Common myeloid progenitor, CD34-positive (primary cell): ENCODE data around the gene KLF17. TPM values are rescaled to one million over a fixed set of nuclear protein-coding genes. Genes with fewer than 3 reads are reported as not detected.
A peak's percentile ranks its signal among the peaks of the same experiment; 100 is the strongest.

Experiments used
- CTCF ChIA-PET: fragments of 350-600 bp; sonication (Branson Sonifier 250); formaldehyde crosslinking; loops from one replicate; lab custom pipeline; 2021; ENCODE audit warnings: antibody characterized with exemption; lab: Charles Lee
- POLR2A ChIA-PET: fragments of 350-600 bp; sonication (Branson Sonifier 250); formaldehyde crosslinking; loops from one replicate; lab custom pipeline; 2021; ENCODE audit warnings: antibody characterized with exemption; lab: Charles Lee
- DNase-seq, 3 donors: peaks; one replicate each; pipeline versions ENCODE4 v3.0.0 to v3.0.0-alpha.2; 2013
- H3K27ac ChIP-seq, 2 experiments: 1 replicate in 1 of 2; 2 replicates in 1 of 2; pipeline ENCODE4 v1.7.0; 2013; ENCODE audit warnings: inconsistent platforms in 2 of 2, low read length in 2 of 2, mild to moderate bottlenecking in 2 of 2, low read depth in 1 of 2, moderate library complexity in 1 of 2; ENCODE audit not compliant: severe bottlenecking in 2 of 2, insufficient read depth in 1 of 2, poor library complexity in 1 of 2
- H3K27me3 ChIP-seq, 5 experiments: replicated peaks in 2 of 5; 1 replicate in 3 of 5; 2 replicates in 2 of 5; pipeline versions ENCODE4 v1.6.1 to v1.7.0; 2013; ENCODE audit warnings: low read length in 4 of 5, mild to moderate bottlenecking in 2 of 5, moderate library complexity in 2 of 5, inconsistent platforms in 1 of 5; ENCODE audit not compliant: insufficient read depth in 5 of 5, control insufficient read depth in 4 of 5
- H3K36me3 ChIP-seq, 4 experiments: 1 replicate in 2 of 4; 2 replicates in 2 of 4; pipeline versions ENCODE4 v1.6.1 to v1.7.0; 2013; ENCODE audit warnings: low read length in 3 of 4, control low read depth in 1 of 4, mild to moderate bottlenecking in 1 of 4; ENCODE audit not compliant: control insufficient read depth in 4 of 4, insufficient read depth in 4 of 4
- H3K4me1 ChIP-seq, 4 experiments: 1 replicate in 3 of 4; 2 replicates in 1 of 4; pipeline versions ENCODE4 v1.6.1 to v1.7.1; 2013; ENCODE audit warnings: low read length in 3 of 4, mild to moderate bottlenecking in 3 of 4, control low read depth in 1 of 4, inconsistent platforms in 1 of 4, moderate library complexity in 1 of 4; ENCODE audit not compliant: control insufficient read depth in 4 of 4, insufficient read depth in 4 of 4; ENCODE audit errors: control extremely low read depth in 1 of 4
- H3K4me3 ChIP-seq, 7 experiments: 1 replicate in 4 of 7; 2 replicates in 3 of 7; pipeline versions ENCODE4 v1.5.1 to v1.7.0; 2013; ENCODE audit warnings: mild to moderate bottlenecking in 7 of 7, low read length in 6 of 7, moderate library complexity in 6 of 7, inconsistent platforms in 2 of 7, low read depth in 2 of 7, control low read depth in 1 of 7; ENCODE audit not compliant: insufficient read depth in 4 of 7, control insufficient read depth in 1 of 7; ENCODE audit errors: extremely low read depth in 1 of 7
- H3K9me3 ChIP-seq, 5 experiments: 1 replicate in 4 of 5; 2 replicates in 1 of 5; pipeline versions ENCODE4 v1.6.1 to v1.7.1; 2013; ENCODE audit warnings: low read length in 4 of 5, mild to moderate bottlenecking in 2 of 5, inconsistent platforms in 1 of 5, low read depth in 1 of 5, moderate library complexity in 1 of 5; ENCODE audit not compliant: control insufficient read depth in 4 of 5, insufficient read depth in 2 of 5; ENCODE audit errors: control extremely low read depth in 1 of 5
- WGBS: methylation state at CpG from one replicate; pipeline ENCODE4 v1.1.5; 2013; ENCODE audit not compliant: insufficient coverage; 5-methylcytosine and 5-hydroxymethylcytosine counted together
- polyA plus RNA-seq: library from polyadenylated mRNA; unstranded; fragments of 120-200 nt; gene quantifications from one replicate; pipeline ENCODE4 v1.2.1, GENCODE V29; 2013

The KLF17 gene, protein sequence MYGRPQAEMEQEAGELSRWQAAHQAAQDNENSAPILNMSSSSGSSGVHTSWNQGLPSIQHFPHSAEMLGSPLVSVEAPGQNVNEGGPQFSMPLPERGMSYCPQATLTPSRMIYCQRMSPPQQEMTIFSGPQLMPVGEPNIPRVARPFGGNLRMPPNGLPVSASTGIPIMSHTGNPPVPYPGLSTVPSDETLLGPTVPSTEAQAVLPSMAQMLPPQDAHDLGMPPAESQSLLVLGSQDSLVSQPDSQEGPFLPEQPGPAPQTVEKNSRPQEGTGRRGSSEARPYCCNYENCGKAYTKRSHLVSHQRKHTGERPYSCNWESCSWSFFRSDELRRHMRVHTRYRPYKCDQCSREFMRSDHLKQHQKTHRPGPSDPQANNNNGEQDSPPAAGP
- polyA plus RNA-seq = 0.04 TPM

DNA sequence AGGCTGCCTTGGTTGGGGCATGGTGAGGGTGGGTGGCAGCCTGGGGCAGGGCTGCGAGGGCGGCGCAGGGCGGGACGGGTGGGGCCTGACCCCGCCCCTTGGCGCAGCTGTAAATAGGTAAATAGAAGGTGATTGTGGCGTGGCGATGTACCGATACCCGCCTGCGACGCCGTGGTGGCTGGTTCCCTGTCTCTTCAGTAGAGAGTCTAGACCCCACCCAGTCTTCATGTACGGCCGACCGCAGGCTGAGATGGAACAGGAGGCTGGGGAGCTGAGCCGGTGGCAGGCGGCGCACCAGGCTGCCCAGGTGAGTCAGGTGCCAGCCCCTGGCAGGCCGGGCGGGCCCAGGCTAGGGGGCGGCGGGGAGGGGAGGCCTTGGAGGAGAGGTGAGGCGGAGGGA lies at the start of gene KLF17:
Gene KLF17, plus strand, starts transcription at position 140 of the 400 bp plus-strand sequence. Its CDS starts 87 bp downstream, at position 227.
- no peaks in the 10 kb centered on the region for H3K36me3 ChIP-seq
- H3K9me3 ChIP-seq = no peaks in the 10 kb centered on the region
- H3K4me3 ChIP-seq = no peak within 1 kb of the TSS
- H3K27ac ChIP-seq = no peak within 1 kb of the TSS
- DNase-seq = no peak
- peaks cover 0 to 2% (median 0%) of the 10 kb centered on the region in 4 experiments for H3K4me1 ChIP-seq
- 98% methylated on average over 17 of the region's 25 CpGs for WGBS
- no peaks in the 10 kb centered on the region for H3K27me3 ChIP-seq
- ChIA-PET CTCF (no interaction called here), POLR2A (no interaction called here)

DNA sequence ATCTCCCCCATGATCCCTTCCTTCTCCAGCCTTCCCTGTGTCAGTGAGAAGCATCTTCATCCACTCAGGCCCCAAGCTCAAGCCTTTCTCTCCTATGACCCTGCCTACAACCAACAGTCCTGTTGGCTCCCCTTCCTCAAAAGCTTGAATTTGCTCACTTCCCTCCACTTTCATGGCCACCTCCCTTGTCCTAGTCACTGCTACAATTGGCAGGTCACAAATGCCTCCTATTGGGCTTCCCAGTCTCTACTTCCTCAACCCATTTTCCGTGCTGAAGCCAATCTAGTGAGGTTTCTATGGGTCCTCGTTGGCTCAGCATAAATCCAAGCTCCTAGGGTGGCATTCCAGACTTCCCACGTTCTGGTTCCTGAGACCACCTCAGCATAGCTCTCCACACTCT lies 47.2 kb upstream of the KLF17 start:
- Histone ChIP-seq H3K27me3 (no peaks in the 10 kb centered on the region), H3K9me3 (peaks cover 0 to 2% (median 0%) of the 10 kb centered on the region in 5 experiments), H3K4me1 (peaks cover 11 to 51% (median 33%) of the 10 kb centered on the region in 4 experiments), H3K27ac (no peak overlapping the region), H3K36me3 (no peaks in the 10 kb centered on the region), H3K4me3 (no peak overlapping the region)
- no peak for DNase-seq
- CTCF ChIA-PET = interaction anchor here (0.7 to 1.2 kb wide), 2 partner anchors 35 to 67 kb away, joined by 3 read pairs; no protein-coding TSS in a partner anchor
- POLR2A ChIA-PET = no interaction called here
- WGBS = 100% methylated on average over 3 of the region's 3 CpGs

DNA sequence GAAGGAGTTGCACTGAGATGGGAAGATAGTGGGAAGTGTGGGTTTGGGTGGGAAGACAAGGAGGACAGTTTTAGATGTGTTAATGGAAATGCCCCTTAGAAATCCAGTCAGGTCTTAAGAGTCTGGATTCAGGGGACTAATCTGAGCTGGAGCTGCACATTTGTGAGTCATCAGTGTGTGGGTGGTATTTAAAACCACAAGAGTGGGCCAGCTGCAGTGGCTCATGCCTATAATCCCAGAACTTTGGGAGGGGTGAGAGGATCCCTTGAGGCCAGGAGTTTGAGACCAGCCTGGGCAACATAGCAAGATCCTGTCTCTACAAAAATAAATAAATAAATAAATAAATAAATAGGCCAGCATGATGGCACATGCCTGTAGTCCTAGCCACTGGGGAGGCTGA lies 46.4 kb upstream of the KLF17 start:
- DNase-seq = peak; percentile 46 to 86 (median 78)
- H3K9me3 ChIP-seq = peaks cover 0 to 2% (median 0%) of the 10 kb centered on the region in 5 experiments
- peaks cover 9 to 48% (median 33%) of the 10 kb centered on the region in 4 experiments for H3K4me1 ChIP-seq
- ChIA-PET POLR2A (no interaction called here), CTCF (interaction anchor here (1.2 to 1.8 kb wide), 2 partner anchors 17 to 35 kb away, joined by 3 to 5 read pairs; no protein-coding TSS in a partner anchor)
- H3K27ac ChIP-seq = no peak overlapping the region
- no peaks in the 10 kb centered on the region for H3K27me3 ChIP-seq
- H3K36me3 ChIP-seq = no peaks in the 10 kb centered on the region
- no peak overlapping the region for H3K4me3 ChIP-seq

DNA sequence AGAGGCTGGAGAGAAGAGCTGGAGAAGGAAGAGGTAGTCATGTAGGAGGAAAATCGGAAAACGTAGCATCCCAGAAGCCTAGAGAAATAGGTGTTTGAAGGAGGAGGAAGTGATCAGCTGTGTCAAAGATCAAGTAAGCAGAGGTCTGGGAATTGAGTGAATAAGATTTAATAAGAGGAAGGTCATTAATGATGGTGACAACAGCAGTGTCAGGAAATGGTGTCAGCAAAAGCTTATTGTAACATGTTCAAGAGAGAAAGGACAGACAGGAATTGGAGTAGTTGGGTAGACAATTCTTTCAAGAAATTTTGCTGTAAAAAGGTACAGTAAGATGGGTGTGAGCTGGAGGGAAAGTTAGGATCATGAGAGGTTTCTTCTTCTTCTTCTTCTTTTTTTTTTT lies 45.8 kb upstream of the KLF17 start:
- Histone ChIP-seq H3K4me1 (peaks cover 3 to 42% (median 28%) of the 10 kb centered on the region in 4 experiments), H3K36me3 (no peaks in the 10 kb centered on the region), H3K4me3 (no peak overlapping the region), H3K27ac (no peak overlapping the region), H3K27me3 (no peaks in the 10 kb centered on the region), H3K9me3 (peaks cover 0 to 2% (median 0%) of the 10 kb centered on the region in 5 experiments)
- CTCF ChIA-PET = interaction anchor here (0.6 to 1.8 kb wide), 3 partner anchors 16 to 68 kb away, joined by 3 to 5 read pairs (median 3); no protein-coding TSS in a partner anchor
- DNase-seq = peak in 2 of 3 donors; percentile 21 to 40
- POLR2A ChIA-PET = no interaction called here
- WGBS = 92% methylated on average over 2 of the region's 2 CpGs

DNA sequence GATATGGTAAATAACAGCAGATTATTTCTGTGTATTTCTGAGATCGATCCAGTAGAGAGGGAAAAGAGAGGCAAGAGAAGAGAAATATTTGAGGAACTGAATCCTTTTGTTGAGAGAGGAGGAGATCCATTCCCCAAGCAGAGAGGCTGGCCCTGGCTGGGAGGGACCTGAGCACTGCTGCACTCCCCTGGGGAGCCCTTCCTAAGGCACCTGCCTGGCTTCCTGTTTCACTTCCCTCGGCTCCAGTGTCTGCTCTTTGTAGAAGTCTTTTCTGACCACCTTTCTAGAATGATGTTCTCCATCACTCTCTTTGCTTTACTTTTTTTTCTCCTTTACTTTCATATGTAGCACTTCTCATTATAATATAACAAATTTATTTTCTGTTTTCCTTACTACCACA lies 45.1 kb upstream of the KLF17 start:
- Histone ChIP-seq H3K9me3 (peaks cover 0 to 2% (median 0%) of the 10 kb centered on the region in 5 experiments), H3K27ac (no peak overlapping the region), H3K4me3 (no peak overlapping the region), H3K27me3 (no peaks in the 10 kb centered on the region), H3K4me1 (peaks cover 0 to 40% (median 21%) of the 10 kb centered on the region in 4 experiments), H3K36me3 (no peaks in the 10 kb centered on the region)
- POLR2A ChIA-PET = no interaction called here
- CTCF ChIA-PET = interaction anchor here (1.8 kb wide), 1 partner anchor 15 kb away, joined by 5 read pairs; no protein-coding TSS in a partner anchor
- 29% methylated on average over 2 of the region's 2 CpGs for WGBS
- DNase-seq = peak in 1 of 3 donors; percentile 8

DNA sequence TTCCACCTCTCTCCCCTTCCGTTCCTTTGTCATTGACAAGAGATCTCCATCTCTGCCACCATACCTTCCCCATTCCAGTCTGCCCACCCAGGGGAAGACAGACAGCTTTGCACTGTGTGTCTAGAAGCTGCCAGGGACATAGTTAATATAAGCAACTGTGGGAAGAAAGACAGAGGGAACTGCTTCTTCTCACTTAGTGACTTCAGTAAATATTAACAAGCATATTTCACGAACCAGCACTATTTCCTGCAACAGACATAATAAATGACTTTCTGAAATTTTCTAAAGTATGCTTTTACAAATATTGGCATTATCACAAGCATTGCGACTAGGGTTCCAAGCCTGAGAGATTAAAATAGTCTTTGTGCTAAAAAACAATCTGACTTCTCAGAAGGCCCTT lies 44.2 kb upstream of the KLF17 start:
- CTCF ChIA-PET = interaction anchor here (1.1 kb wide), 1 partner anchor 10 kb away, joined by 3 read pairs; no protein-coding TSS in a partner anchor
- H3K36me3 ChIP-seq = no peaks in the 10 kb centered on the region
- 71% methylated on average over 1 of the region's 3 CpGs for WGBS

DNA sequence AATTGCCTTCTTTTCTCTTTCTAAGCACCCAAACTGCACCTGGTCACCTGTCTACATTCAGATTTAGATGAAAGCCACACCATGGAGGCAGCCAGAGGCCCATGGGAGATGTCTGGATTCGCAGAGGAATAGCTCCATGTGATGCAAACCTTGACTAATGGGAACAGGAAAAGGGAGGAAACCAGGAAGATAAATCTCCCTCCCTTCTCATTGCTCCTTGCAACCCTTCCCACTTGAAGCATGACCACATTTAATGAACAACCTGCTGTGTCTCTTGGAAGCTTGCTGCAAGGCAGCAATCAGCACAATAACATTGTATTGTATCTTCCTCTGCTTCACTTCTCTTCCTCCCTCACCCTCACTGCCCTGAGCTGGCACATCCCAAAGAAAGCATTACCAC lies 42.6 kb upstream of the KLF17 start:
- Histone ChIP-seq H3K27ac (no peak overlapping the region), H3K36me3 (no peaks in the 10 kb centered on the region), H3K4me3 (no peak overlapping the region), H3K9me3 (no peaks in the 10 kb centered on the region), H3K4me1 (peaks cover 0 to 29% (median 9%) of the 10 kb centered on the region in 4 experiments), H3K27me3 (no peaks in the 10 kb centered on the region)
- ChIA-PET POLR2A (no interaction called here), CTCF (interaction anchor here (0.6 to 1.0 kb wide), 2 partner anchors 18 to 88 kb away, joined by 3 read pairs; no protein-coding TSS in a partner anchor)
- DNase-seq = no peak
- no CpG with 5 or more reads among the region's 1 CpG for WGBS

More for the DNA sequence above, 44.2 kb upstream of the KLF17 start:
- Histone ChIP-seq H3K4me3 (no peak overlapping the region), H3K9me3 (peaks cover 0 to 2% (median 0%) of the 10 kb centered on the region in 5 experiments), H3K27me3 (no peaks in the 10 kb centered on the region), H3K4me1 (peaks cover 0 to 34% (median 12%) of the 10 kb centered on the region in 4 experiments), H3K27ac (no peak overlapping the region)
- POLR2A ChIA-PET = no interaction called here
- no peak for DNase-seq
